Measurements from ENCODE around the gene YARS2. TPM values are rescaled to one million over a fixed set of nuclear protein-coding genes. Genes with fewer than 3 reads are reported as not detected.

The YARS2 gene
- total RNA-seq, 1 experiment from 2014 or later, result 48.7 TPM

DNA sequence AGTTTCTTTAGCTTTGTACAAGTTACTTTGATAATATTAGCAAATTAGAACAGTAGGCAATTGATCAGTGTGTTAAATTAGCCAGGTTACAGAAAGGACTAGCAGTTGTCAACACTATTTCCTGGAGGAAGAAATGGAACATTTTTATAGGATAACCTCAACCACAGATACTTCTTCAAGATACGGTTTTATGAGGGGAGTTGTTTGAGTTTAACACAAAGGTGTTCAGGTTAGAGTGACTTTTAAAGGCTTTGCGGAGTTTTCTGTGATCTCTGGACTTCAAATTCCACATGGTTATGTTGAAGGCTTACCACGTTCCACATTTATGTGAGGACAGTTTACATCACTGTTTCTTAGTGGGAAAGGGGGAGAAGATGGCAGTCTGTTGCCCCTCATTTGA, 19.3 kb downstream of the YARS2 start:
- ChIA-PET CTCF (interaction anchor here (1.3 kb wide), 1 partner anchor 19 kb away, joined by 3 read pairs; the partner anchor contains the start of gene YARS2), POLR2A (no interaction called here)
- DNase-seq, result no peak
- no TSS peak for BruUV-seq (replicated peaks)
- TF ChIP-seq, protein P1, sequence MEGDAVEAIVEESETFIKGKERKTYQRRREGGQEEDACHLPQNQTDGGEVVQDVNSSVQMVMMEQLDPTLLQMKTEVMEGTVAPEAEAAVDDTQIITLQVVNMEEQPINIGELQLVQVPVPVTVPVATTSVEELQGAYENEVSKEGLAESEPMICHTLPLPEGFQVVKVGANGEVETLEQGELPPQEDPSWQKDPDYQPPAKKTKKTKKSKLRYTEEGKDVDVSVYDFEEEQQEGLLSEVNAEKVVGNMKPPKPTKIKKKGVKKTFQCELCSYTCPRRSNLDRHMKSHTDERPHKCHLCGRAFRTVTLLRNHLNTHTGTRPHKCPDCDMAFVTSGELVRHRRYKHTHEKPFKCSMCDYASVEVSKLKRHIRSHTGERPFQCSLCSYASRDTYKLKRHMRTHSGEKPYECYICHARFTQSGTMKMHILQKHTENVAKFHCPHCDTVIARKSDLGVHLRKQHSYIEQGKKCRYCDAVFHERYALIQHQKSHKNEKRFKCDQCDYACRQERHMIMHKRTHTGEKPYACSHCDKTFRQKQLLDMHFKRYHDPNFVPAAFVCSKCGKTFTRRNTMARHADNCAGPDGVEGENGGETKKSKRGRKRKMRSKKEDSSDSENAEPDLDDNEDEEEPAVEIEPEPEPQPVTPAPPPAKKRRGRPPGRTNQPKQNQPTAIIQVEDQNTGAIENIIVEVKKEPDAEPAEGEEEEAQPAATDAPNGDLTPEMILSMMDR (IDR thresholded peaks at IDR 0.05; ENCODE audit: insufficient read depth in 1 of 2, low read depth in 1 of 2, low read length in 1 of 2, severe bottlenecking in 1 of 2, unreplicated experiment in 1 of 2), result no peak
- H3K9me3 ChIP-seq, result no peaks in the 10 kb centered on the region
- no peaks in the 10 kb centered on the region for H3K27me3 ChIP-seq (replicated peaks; ENCODE audit: control insufficient read depth, insufficient read depth, low read length)
- intact Hi-C loops (cut with micrococcal nuclease; ENCODE audit: unreplicated experiment), result no loop called here
- no peak overlapping the region for H3K4me3 ChIP-seq (ENCODE audit: low read depth, low read length)
- H3K27ac Mint-ChIP-seq (ENCODE audit: unreplicated experiment), result peak overlapping the region; percentile 26
- no peaks in the 10 kb centered on the region; the same call in 1 of the 2 replicates for H3K4me1 ChIP-seq
- H3K4me3 Mint-ChIP-seq (ENCODE audit: unreplicated experiment), result no peak overlapping the region
- peaks cover 91% of the 10 kb centered on the region for H3K36me3 Mint-ChIP-seq (ENCODE audit: insufficient read depth, unreplicated experiment)
- no peaks in the 10 kb centered on the region for H3K4me1 Mint-ChIP-seq (ENCODE audit: low read depth, unreplicated experiment)
- no peaks in the 10 kb centered on the region for H3K9me3 Mint-ChIP-seq (ENCODE audit: unreplicated experiment)
- peaks cover 2% of the 10 kb centered on the region; the same call in 1 of the 2 replicates for H3K36me3 ChIP-seq (ENCODE audit: control insufficient read depth, insufficient read depth, low read length)
- H3K27me3 Mint-ChIP-seq (ENCODE audit: insufficient read depth, unreplicated experiment), result no peaks in the 10 kb centered on the region

DNA sequence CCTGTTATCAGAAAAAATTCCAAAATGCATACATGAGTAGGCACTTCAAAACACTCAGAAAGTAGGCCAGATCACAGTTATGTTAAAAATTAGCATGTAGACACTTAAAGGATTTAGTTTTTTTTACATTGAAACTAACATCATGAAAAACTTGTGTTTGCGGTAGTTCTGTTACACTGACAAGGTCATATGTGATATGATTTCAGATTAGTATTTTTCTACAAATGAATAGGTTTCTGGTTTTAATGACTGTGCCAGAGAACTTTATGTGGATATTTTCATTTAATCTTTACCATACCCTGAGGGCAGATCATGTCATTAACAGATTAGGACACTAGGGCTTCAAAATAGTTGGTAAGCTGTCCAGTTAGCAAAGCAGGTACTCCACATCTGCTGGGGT, 20.7 kb downstream of the YARS2 start:
- H3K9me3 ChIP-seq, result no peaks in the 10 kb centered on the region
- no peaks in the 10 kb centered on the region for H3K9me3 Mint-ChIP-seq (ENCODE audit: unreplicated experiment)
- no peaks in the 10 kb centered on the region for H3K27me3 ChIP-seq (replicated peaks; ENCODE audit: control insufficient read depth, insufficient read depth, low read length)
- H3K4me3 Mint-ChIP-seq (ENCODE audit: unreplicated experiment), result no peak overlapping the region
- H3K36me3 Mint-ChIP-seq (ENCODE audit: insufficient read depth, unreplicated experiment), result peaks cover 87% of the 10 kb centered on the region
- no peak for DNase-seq
- no peak overlapping the region for H3K4me3 ChIP-seq (ENCODE audit: low read depth, low read length)
- H3K27me3 Mint-ChIP-seq (ENCODE audit: insufficient read depth, unreplicated experiment), result no peaks in the 10 kb centered on the region
- no peaks in the 10 kb centered on the region for H3K4me1 Mint-ChIP-seq (ENCODE audit: low read depth, unreplicated experiment)
- ChIA-PET CTCF (interaction anchor here (0.8 kb wide), 1 partner anchor 21 kb away, joined by 3 read pairs; the partner anchor contains the start of gene YARS2), POLR2A (no interaction called here)
- TF ChIP-seq, protein P1 (IDR thresholded peaks at IDR 0.05; ENCODE audit: insufficient read depth in 1 of 2, low read depth in 1 of 2, low read length in 1 of 2, severe bottlenecking in 1 of 2, unreplicated experiment in 1 of 2), result no peak
- intact Hi-C loops (cut with micrococcal nuclease; ENCODE audit: unreplicated experiment), result no loop called here
- H3K27ac Mint-ChIP-seq (ENCODE audit: unreplicated experiment), result no peak overlapping the region
- H3K4me1 ChIP-seq, result no peaks in the 10 kb centered on the region; the same call in 1 of the 2 replicates
- BruUV-seq (replicated peaks), result no TSS peak
- H3K36me3 ChIP-seq (ENCODE audit: control insufficient read depth, insufficient read depth, low read length), result peaks cover 2% of the 10 kb centered on the region; the same call in 1 of the 2 replicates

- DNase-seq, result no peak
- peak overlapping the region; percentile 21 for H3K27ac Mint-ChIP-seq (ENCODE audit: unreplicated experiment)
- Histone ChIP-seq H3K27me3 (replicated peaks; ENCODE audit: control insufficient read depth, insufficient read depth, low read length) (no peaks in the 10 kb centered on the region), H3K36me3 (ENCODE audit: control insufficient read depth, insufficient read depth, low read length) (no peaks in the 10 kb centered on the region), H3K9me3 (no peaks in the 10 kb centered on the region), H3K4me1 (no peaks in the 10 kb centered on the region), H3K4me3 (ENCODE audit: low read depth, low read length) (no peak overlapping the region)
- peaks cover 68% of the 10 kb centered on the region for H3K36me3 Mint-ChIP-seq (ENCODE audit: insufficient read depth, unreplicated experiment)
- CTCF ChIA-PET, result no interaction called here
- no peak overlapping the region for H3K4me3 Mint-ChIP-seq (ENCODE audit: unreplicated experiment)
- no TSS peak for BruUV-seq (replicated peaks)
- H3K9me3 Mint-ChIP-seq (ENCODE audit: unreplicated experiment), result no peaks in the 10 kb centered on the region
- no peaks in the 10 kb centered on the region for H3K27me3 Mint-ChIP-seq (ENCODE audit: insufficient read depth, unreplicated experiment)
- TF ChIP-seq, protein P1 (IDR thresholded peaks at IDR 0.05; ENCODE audit: insufficient read depth in 1 of 2, low read depth in 1 of 2, low read length in 1 of 2, severe bottlenecking in 1 of 2, unreplicated experiment in 1 of 2), result peak in 1 of 2 experiments; percentile 17
- intact Hi-C loops (cut with micrococcal nuclease; ENCODE audit: unreplicated experiment), result no loop called here
- POLR2A ChIA-PET, result no interaction called here
- no peaks in the 10 kb centered on the region for H3K4me1 Mint-ChIP-seq (ENCODE audit: low read depth, unreplicated experiment)
Measured at GRCh38 chr12:32727237-32727636, 28.5 kb downstream of the YARS2 start.

Measured in Caco-2 (cell line).